ENCODE results near the gene PSMG2.

PSMG2 gene

GRCh38 chr18:12703664-12704063, 822 bp downstream of the PSMG2 start:
- H3K36me3 ChIP-seq (ENCODE audit: control insufficient read depth in 1 of 2, insufficient read depth in 2 of 2, low read length in 2 of 2), result peaks cover 7 to 10% of the 10 kb centered on the region in 2 experiments
- no peak overlapping the region for H3K23ac ChIP-seq (ENCODE audit: low read length)
- H4K91ac ChIP-seq (ENCODE audit: low read depth, low read length), result no peak overlapping the region
- H3K4me1 ChIP-seq (ENCODE audit: control insufficient read depth in 1 of 2, insufficient read depth in 2 of 2, low read length in 2 of 2), result peaks cover 5 to 7% of the 10 kb centered on the region in 2 experiments
- no peak overlapping the region for H4K12ac ChIP-seq (ENCODE audit: low read depth, low read length)
- H3K79me2 ChIP-seq (ENCODE audit: control insufficient read depth, insufficient read depth, low read length, poor library complexity), result peaks cover 13% of the 10 kb centered on the region
- H2BK12ac ChIP-seq (ENCODE audit: low read length), result no peak overlapping the region
- H2AFZ ChIP-seq (ENCODE audit: insufficient read depth, low read length, poor library complexity), result no peak overlapping the region
- no peak overlapping the region for H3K4me3 ChIP-seq (ENCODE audit: low read depth, low read length)
- no peak overlapping the region for H2AK5ac ChIP-seq (ENCODE audit: low read length)
- H3K27ac ChIP-seq (ENCODE audit: low read depth, low read length), result no peak overlapping the region
- H3K79me1 ChIP-seq (ENCODE audit: low read length), result peaks cover 10% of the 10 kb centered on the region
- no peak overlapping the region for H2BK120ac ChIP-seq (ENCODE audit: insufficient read depth, low read length, poor library complexity)
- H2BK5ac ChIP-seq (ENCODE audit: low read depth, low read length, poor library complexity), result no peak overlapping the region
- no peak overlapping the region for H3K14ac ChIP-seq (ENCODE audit: low read length)
- no peak overlapping the region for H3K18ac ChIP-seq (ENCODE audit: low read length)
- no peaks in the 10 kb centered on the region for H3K27me3 ChIP-seq (ENCODE audit: insufficient read depth, low read length)
- peak overlapping the region; percentile 25 for H4K8ac ChIP-seq (ENCODE audit: low read depth, low read length)
- H3K4me2 ChIP-seq (ENCODE audit: low read length), result peak overlapping the region; percentile 84
- H3K9me3 ChIP-seq (ENCODE audit: insufficient read depth, low read depth, low read length), result no peaks in the 10 kb centered on the region
- peak overlapping the region; percentile 98 for H3K4ac ChIP-seq (ENCODE audit: low read depth, low read length)
- peak in 1 of 2 donors; percentile 3 for DNase-seq
- no CpG with 5 or more reads among the region's 2 CpGs for WGBS (ENCODE audit: extremely low coverage, insufficient coverage, insufficient read length)
- H3K9ac ChIP-seq (ENCODE audit: low read length), result no peak overlapping the region

GRCh38 chr18:12711446-12711845, 8.6 kb downstream of the PSMG2 start:
- WGBS (ENCODE audit: extremely low coverage, insufficient coverage, insufficient read length), result no CpG with 5 or more reads among the region's 5 CpGs
- H3K4me1 ChIP-seq (ENCODE audit: control insufficient read depth in 1 of 2, insufficient read depth in 2 of 2, low read length in 2 of 2), result no peaks in the 10 kb centered on the region
- H4K91ac ChIP-seq (ENCODE audit: low read depth, low read length), result no peak overlapping the region
- no peak overlapping the region for H3K4ac ChIP-seq (ENCODE audit: low read depth, low read length)
- peaks cover 37 to 47% of the 10 kb centered on the region in 2 experiments for H3K36me3 ChIP-seq (ENCODE audit: control insufficient read depth in 1 of 2, insufficient read depth in 2 of 2, low read length in 2 of 2)
- no peaks in the 10 kb centered on the region for H3K9me3 ChIP-seq (ENCODE audit: insufficient read depth, low read depth, low read length)
- no peak overlapping the region for H3K14ac ChIP-seq (ENCODE audit: low read length)
- DNase-seq, result peak in 1 of 2 donors; percentile 21
- no peaks in the 10 kb centered on the region for H3K79me2 ChIP-seq (ENCODE audit: control insufficient read depth, insufficient read depth, low read length, poor library complexity)
- no peak overlapping the region for H4K8ac ChIP-seq (ENCODE audit: low read depth, low read length)
- H2AK5ac ChIP-seq (ENCODE audit: low read length), result no peak overlapping the region
- no peak overlapping the region for H2BK12ac ChIP-seq (ENCODE audit: low read length)
- no peak overlapping the region for H3K9ac ChIP-seq (ENCODE audit: low read length)
- no peak overlapping the region for H3K18ac ChIP-seq (ENCODE audit: low read length)
- H2BK120ac ChIP-seq (ENCODE audit: insufficient read depth, low read length, poor library complexity), result no peak overlapping the region
- H3K4me2 ChIP-seq (ENCODE audit: low read length), result no peak overlapping the region
- H2AFZ ChIP-seq (ENCODE audit: insufficient read depth, low read length, poor library complexity), result no peak overlapping the region
- no peaks in the 10 kb centered on the region for H3K79me1 ChIP-seq (ENCODE audit: low read length)
- no peak overlapping the region for H3K4me3 ChIP-seq (ENCODE audit: low read depth, low read length)
- H3K23ac ChIP-seq (ENCODE audit: low read length), result no peak overlapping the region
- H3K27me3 ChIP-seq (ENCODE audit: insufficient read depth, low read length), result no peaks in the 10 kb centered on the region
- no peak overlapping the region for H4K12ac ChIP-seq (ENCODE audit: low read depth, low read length)
- H2BK5ac ChIP-seq (ENCODE audit: low read depth, low read length, poor library complexity), result no peak overlapping the region
- no peak overlapping the region for H3K27ac ChIP-seq (ENCODE audit: low read depth, low read length)

- Histone ChIP-seq H2BK12ac (ENCODE audit: low read length) (no peak overlapping the region), H3K4ac (ENCODE audit: low read depth, low read length) (no peak overlapping the region), H3K27me3 (ENCODE audit: insufficient read depth, low read length) (no peaks in the 10 kb centered on the region), H3K4me1 (ENCODE audit: control insufficient read depth in 1 of 2, insufficient read depth in 2 of 2, low read length in 2 of 2) (peaks cover 0 to 3% of the 10 kb centered on the region in 2 experiments), H3K18ac (ENCODE audit: low read length) (no peak overlapping the region), H4K91ac (ENCODE audit: low read depth, low read length) (no peak overlapping the region), H3K36me3 (ENCODE audit: control insufficient read depth in 1 of 2, insufficient read depth in 2 of 2, low read length in 2 of 2) (peaks cover 20 to 22% of the 10 kb centered on the region in 2 experiments), H2BK120ac (ENCODE audit: insufficient read depth, low read length, poor library complexity) (no peak overlapping the region), H3K9me3 (ENCODE audit: insufficient read depth, low read depth, low read length) (no peaks in the 10 kb centered on the region), H3K14ac (ENCODE audit: low read length) (no peak overlapping the region), H4K8ac (ENCODE audit: low read depth, low read length) (no peak overlapping the region), H3K4me3 (ENCODE audit: low read depth, low read length) (no peak overlapping the region), H3K79me2 (ENCODE audit: control insufficient read depth, insufficient read depth, low read length, poor library complexity) (no peaks in the 10 kb centered on the region), H2AFZ (ENCODE audit: insufficient read depth, low read length, poor library complexity) (no peak overlapping the region), H3K9ac (ENCODE audit: low read length) (no peak overlapping the region), H2AK5ac (ENCODE audit: low read length) (no peak overlapping the region), H4K12ac (ENCODE audit: low read depth, low read length) (no peak overlapping the region), H2BK5ac (ENCODE audit: low read depth, low read length, poor library complexity) (no peak overlapping the region), H3K79me1 (ENCODE audit: low read length) (no peaks in the 10 kb centered on the region), H3K23ac (ENCODE audit: low read length) (no peak overlapping the region), H3K4me2 (ENCODE audit: low read length) (no peak overlapping the region), H3K27ac (ENCODE audit: low read depth, low read length) (peak overlapping the region; percentile 42)
- WGBS (ENCODE audit: extremely low coverage, insufficient coverage, insufficient read length), result no CpG with 5 or more reads among the region's 5 CpGs
- no peak for DNase-seq
Measured at GRCh38 chr18:12721495-12722275, 18.8 kb downstream of the PSMG2 start.

- Histone ChIP-seq H3K79me2 (ENCODE audit: control insufficient read depth, insufficient read depth, low read length, poor library complexity) (no peaks in the 10 kb centered on the region), H2BK5ac (ENCODE audit: low read depth, low read length, poor library complexity) (no peak overlapping the region), H3K4me3 (ENCODE audit: low read depth, low read length) (no peak overlapping the region), H4K8ac (ENCODE audit: low read depth, low read length) (no peak overlapping the region), H3K27me3 (ENCODE audit: insufficient read depth, low read length) (no peaks in the 10 kb centered on the region), H4K91ac (ENCODE audit: low read depth, low read length) (no peak overlapping the region), H3K4me1 (ENCODE audit: control insufficient read depth in 1 of 2, insufficient read depth in 2 of 2, low read length in 2 of 2) (peaks cover 0 to 3% of the 10 kb centered on the region in 2 experiments), H3K9ac (ENCODE audit: low read length) (no peak overlapping the region), H4K12ac (ENCODE audit: low read depth, low read length) (no peak overlapping the region), H3K36me3 (ENCODE audit: control insufficient read depth in 1 of 2, insufficient read depth in 2 of 2, low read length in 2 of 2) (peaks cover 21 to 25% of the 10 kb centered on the region in 2 experiments), H2BK12ac (ENCODE audit: low read length) (no peak overlapping the region), H3K4ac (ENCODE audit: low read depth, low read length) (no peak overlapping the region), H2AFZ (ENCODE audit: insufficient read depth, low read length, poor library complexity) (no peak overlapping the region), H3K18ac (ENCODE audit: low read length) (no peak overlapping the region), H3K4me2 (ENCODE audit: low read length) (no peak overlapping the region), H3K79me1 (ENCODE audit: low read length) (no peaks in the 10 kb centered on the region), H2BK120ac (ENCODE audit: insufficient read depth, low read length, poor library complexity) (no peak overlapping the region), H3K14ac (ENCODE audit: low read length) (no peak overlapping the region), H3K9me3 (ENCODE audit: insufficient read depth, low read depth, low read length) (no peaks in the 10 kb centered on the region), H3K23ac (ENCODE audit: low read length) (no peak overlapping the region), H3K27ac (ENCODE audit: low read depth, low read length) (no peak overlapping the region), H2AK5ac (ENCODE audit: low read length) (no peak overlapping the region)
- no CpG with 5 or more reads among the region's 7 CpGs for WGBS (ENCODE audit: extremely low coverage, insufficient coverage, insufficient read length)
- no peak for DNase-seq
Measured at GRCh38 chr18:12722731-12723130, 19.9 kb downstream of the PSMG2 start.

All from trophoblast cell (in vitro differentiated cells and primary cell).